Ovary (tissue), 9 donors: ENCODE measurements around the gene GPR137B. TPM values are rescaled to one million over a fixed set of nuclear protein-coding genes. Genes with fewer than 3 reads are reported as not detected.

Experiments used
- DNase-seq, 5 donors: peaks; one replicate each; pipeline ENCODE4 v3.0.0-alpha.2; 2019 to 2020
- H3K27ac ChIP-seq, 2 donors: fragments of 200-600 bp; one replicate each; pipeline versions ENCODE4 v1.5.1 to v1.8.0; 2019 to 2022
- H3K27me3 ChIP-seq: fragments of 200-600 bp; one replicate; pipeline ENCODE4 v1.8.0; 2022
- H3K36me3 ChIP-seq: fragments of 200-600 bp; sonication (generic); one replicate; pipeline ENCODE4 v1.5.1; 2019
- H3K4me1 ChIP-seq: one replicate; pipeline ENCODE4 v1.8.1; 2013; ENCODE audit warnings: mild to moderate bottlenecking, moderate library complexity; ENCODE audit not compliant: insufficient read depth
- H3K4me3 ChIP-seq: fragments of 200-600 bp; sonication (generic); one replicate; pipeline ENCODE4 v1.5.1; 2017
- H3K9me3 ChIP-seq, 2 donors: fragments of 200-600 bp in 1 of 2; sonication (generic) in 1 of 2; one replicate each; pipeline versions ENCODE4 v1.5.1 to v1.8.1; 2013 to 2019; ENCODE audit warnings: mild to moderate bottlenecking in 1 of 2, moderate library complexity in 1 of 2
- CTCF ChIP-seq, 3 donors: fragments of 450-650 bp in 2 of 3; fragments of 200-600 bp in 1 of 3; IDR thresholded peaks; one replicate each; pipeline versions ENCODE4 v1.5.1 to v1.8.0; 2016 to 2022; ENCODE audit warnings: antibody characterized with exemption in 3 of 3, mild to moderate bottlenecking in 1 of 3
- EP300 ChIP-seq: sonication (generic); formaldehyde crosslinking; IDR thresholded peaks from one replicate; pipeline ENCODE4 v1.6.1; 2017; ENCODE audit warnings: antibody characterized with exemption
- POLR2A ChIP-seq: fragments of 450-650 bp; IDR thresholded peaks from one replicate; pipeline ENCODE4 v1.6.1; 2017; ENCODE audit warnings: antibody characterized with exemption, mild to moderate bottlenecking, moderate library complexity
- WGBS, 3 donors: extraction: QIAGEN DNeasy Blood & Tissue Kit in 1 of 3; methylation state at CpG; one replicate each; pipeline versions ENCODE4 v1.1.5 to v1.1.7; 2013 to 2017; 5-methylcytosine and 5-hydroxymethylcytosine counted together
- intact Hi-C, 4 donors: fragments of 100-400 bp; cut with DNase I; formaldehyde crosslinking; loops; one replicate each; pipeline versions ENCODE4 v1.11.0 to v1.15.1; 2022 to 2023
- polyA plus RNA-seq, 2 donors: library from polyadenylated mRNA; stranded (reverse); fragments of 200-250 nt in 1 of 2; fragments of 350-450 nt in 1 of 2; fragmentation: Illumina TruSeq in 1 of 2; extraction: RNeasy Lipid Tissue Mini Kit (QIAGEN cat#74804) in 1 of 2; gene quantifications; one replicate each; pipeline ENCODE4 v1.2.3, GENCODE V29; 2013 to 2014
- total RNA-seq, 7 donors: library from RNA; depleted of rRNA in 2 of 7; stranded (reverse); fragments of >200 nt in 2 of 7; fragmentation: NEBNext Ultra II Directional in 3 of 7; extraction: Animal tissue kit (Norgen Biotek cat#: 25700) in 3 of 7; gene quantifications; one replicate each; pipeline versions ENCODE4 v1.1.0 to v1.2.4, GENCODE V29; 2016 to 2023
- donor health status: DM: no; HTN: no; CAD: no; lungs with moderate emphysema.
- donor health status: DM: no; HTN: no; CAD: no.
- donor health status: Bipolar disorder and iron deficiency.
- donor health status: DM: yes; HTN: yes; CAD: no.
- donor health status: DM: no; HTN: no; CAD: no.
- donor health status: DM: yes; HTN: yes; CAD: no.

GPR137B gene
- total and polyA plus RNA-seq, 9 donors = 10.8 to 35.2 (median 13.7) TPM

DNA sequence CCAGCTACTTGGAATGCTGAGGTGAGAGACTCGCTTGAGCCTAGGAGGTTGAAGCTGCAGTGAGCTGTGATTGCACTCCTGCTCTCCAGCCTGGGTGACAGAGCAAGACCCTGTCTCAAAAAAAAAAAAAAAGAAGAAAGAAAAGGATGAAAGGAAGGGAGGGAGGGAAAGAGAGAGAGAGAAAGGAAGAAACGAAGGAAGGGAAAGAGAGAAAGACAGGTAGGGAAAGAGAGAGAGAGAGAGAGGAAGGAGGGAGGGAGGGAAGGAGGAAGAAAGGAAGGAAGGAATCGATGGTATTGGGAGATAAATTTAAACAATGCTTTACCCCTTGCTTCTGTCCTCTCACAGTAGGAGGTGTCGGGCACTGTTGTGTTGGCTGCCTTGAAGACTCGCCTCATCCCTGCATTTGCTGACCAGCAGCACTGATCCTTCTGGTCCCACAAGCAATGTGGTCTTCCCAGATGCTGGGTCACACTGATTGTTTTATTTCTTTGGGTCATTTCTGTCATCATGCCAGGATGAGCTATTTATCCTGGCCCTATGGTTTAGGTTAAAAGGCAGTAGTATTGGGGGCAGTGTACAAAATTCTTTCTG lies 30.9 kb downstream of the GPR137B start:
- Histone ChIP-seq H3K27me3 (no peaks in the 10 kb centered on the region), H3K4me3 (no peak overlapping the region), H3K9me3 (no peaks in the 10 kb centered on the region), H3K36me3 (no peaks in the 10 kb centered on the region), H3K27ac (no peak overlapping the region), H3K4me1 (no peaks in the 10 kb centered on the region)
- no peak for TF ChIP-seq EP300
- WGBS, 3 donors = 85 to 88% (median 86%) methylated on average over 5 of the region's 5 CpGs
- no peak for DNase-seq
- intact Hi-C loops = no loop called here

DNA sequence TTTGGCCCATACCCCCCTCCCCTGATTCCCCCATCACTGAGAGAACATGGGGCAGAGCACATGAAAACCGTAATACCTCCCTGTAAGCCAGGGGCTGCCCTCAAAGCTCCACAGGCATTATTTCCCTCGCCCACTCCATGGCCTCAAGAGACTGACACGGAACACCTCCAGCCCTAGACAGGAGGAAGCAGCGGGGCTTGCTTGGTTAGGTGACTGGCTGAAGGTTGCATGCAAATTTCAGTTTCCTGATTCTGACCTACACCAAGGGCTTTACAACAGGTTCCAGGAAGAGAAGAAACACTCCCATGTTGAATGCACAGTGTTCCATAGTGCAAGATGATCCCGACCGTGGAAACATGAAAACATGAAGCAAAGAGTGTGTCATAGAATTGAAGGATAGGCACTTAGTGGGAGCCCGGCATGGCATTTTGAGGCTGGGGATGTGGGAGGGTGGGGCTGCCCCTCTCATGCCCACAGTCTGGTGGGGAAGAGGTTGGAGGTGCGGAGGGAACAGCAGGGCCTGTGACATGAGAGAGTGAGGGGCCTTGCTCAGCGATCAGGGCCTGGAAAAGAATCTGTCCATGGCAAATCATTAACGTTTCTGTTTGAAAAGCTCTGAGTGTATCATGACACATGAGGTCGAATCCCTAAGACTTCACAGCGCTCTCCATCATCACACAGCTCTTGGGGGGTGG lies 33.5 kb downstream of the GPR137B start:
- intact Hi-C loops = no loop called here
- no peaks in the 10 kb centered on the region for H3K27me3 ChIP-seq
- DNase-seq = no peak
- TF ChIP-seq CTCF (IDR thresholded peaks at IDR 0.05) (no peak), EP300 (no peak), POLR2A (no peak)
- no peaks in the 10 kb centered on the region for H3K36me3 ChIP-seq
- H3K4me3 ChIP-seq = no peak overlapping the region
- H3K27ac ChIP-seq = no peak overlapping the region
- no peaks in the 10 kb centered on the region for H3K9me3 ChIP-seq
- WGBS, 3 donors = 90 to 93% (median 92%) methylated on average over 12 of the region's 12 CpGs
- H3K4me1 ChIP-seq = no peaks in the 10 kb centered on the region

GRCh38 chr1:236176337-236177336 lies 34.3 kb downstream of the GPR137B start:
- no peak overlapping the region for H3K27ac ChIP-seq
- WGBS, 3 donors = 70 to 73% (median 72%) methylated on average over 18 of the region's 18 CpGs
- intact Hi-C loops = no loop called here
- no peak for TF ChIP-seq CTCF (IDR thresholded peaks at IDR 0.05)
- no peak for TF ChIP-seq POLR2A
- TF ChIP-seq EP300 = no peak
- H3K4me1 ChIP-seq = no peaks in the 10 kb centered on the region
- no peaks in the 10 kb centered on the region for H3K36me3 ChIP-seq
- DNase-seq = no peak
- H3K4me3 ChIP-seq = no peak overlapping the region
- no peaks in the 10 kb centered on the region for H3K9me3 ChIP-seq
- no peaks in the 10 kb centered on the region for H3K27me3 ChIP-seq

- no peaks in the 10 kb centered on the region for H3K4me1 ChIP-seq
- WGBS, 3 donors = 92 to 96% (median 94%) methylated on average over 6 of the region's 6 CpGs
- intact Hi-C loops = no loop called here
- H3K9me3 ChIP-seq = no peaks in the 10 kb centered on the region
- H3K4me3 ChIP-seq = no peak overlapping the region
- DNase-seq = no peak
- H3K27me3 ChIP-seq = no peaks in the 10 kb centered on the region
- no peak overlapping the region for H3K27ac ChIP-seq
- no peaks in the 10 kb centered on the region for H3K36me3 ChIP-seq
- TF ChIP-seq CTCF (IDR thresholded peaks at IDR 0.05) (no peak), EP300 (no peak), POLR2A (no peak)
These were observed 37.3 kb downstream of the GPR137B start for GRCh38 chr1:236179634-236180033.
